Suprapubic skin (tissue), 4 donors: Measurements from ENCODE around the gene SFTPB. TPM values are rescaled to one million over a fixed set of nuclear protein-coding genes. Genes with fewer than 3 reads are reported as not detected.
A peak's percentile ranks its signal among the peaks of the same experiment; 100 is the strongest.

Source experiments
- DNase-seq, 2 donors: peaks; one replicate each; pipeline ENCODE4 v3.0.0-alpha.2; 2019; ENCODE audit warnings: low spot score in 2 of 2
- H3K27ac ChIP-seq: fragments of 200-600 bp; sonication (generic); one replicate; pipeline ENCODE4 v1.5.1; 2019
- H3K27me3 ChIP-seq: fragments of 200-600 bp; sonication (generic); one replicate; pipeline ENCODE4 v1.5.1; 2019
- H3K36me3 ChIP-seq: fragments of 200-600 bp; sonication (generic); one replicate; pipeline ENCODE4 v1.5.1; 2019
- H3K4me1 ChIP-seq: fragments of 200-600 bp; sonication (generic); one replicate; pipeline ENCODE4 v1.5.1; 2019
- H3K4me3 ChIP-seq: fragments of 200-600 bp; sonication (generic); one replicate; pipeline ENCODE4 v1.5.1; 2019; ENCODE audit warnings: mild to moderate bottlenecking
- H3K9me3 ChIP-seq: fragments of 200-600 bp; sonication (generic); one replicate; pipeline ENCODE4 v1.5.1; 2019
- CTCF ChIP-seq, 2 donors: fragments of 200-600 bp in 1 of 2; fragments of 450-650 bp in 1 of 2; sonication (generic) in 1 of 2; IDR thresholded peaks; one replicate each; pipeline ENCODE4 v1.5.1; 2016 to 2019; ENCODE audit warnings: antibody characterized with exemption in 2 of 2, mild to moderate bottlenecking in 1 of 2, moderate library complexity in 1 of 2
- EP300 ChIP-seq: sonication (generic); formaldehyde crosslinking; IDR thresholded peaks from one replicate; pipeline ENCODE4 v1.6.1; 2017; ENCODE audit warnings: antibody characterized with exemption
- POLR2A ChIP-seq, 2 donors: fragments of 450-650 bp; IDR thresholded peaks; one replicate each; pipeline ENCODE4 v1.6.1; 2017; ENCODE audit warnings: antibody characterized with exemption in 2 of 2, mild to moderate bottlenecking in 2 of 2, moderate library complexity in 2 of 2
- POLR2AphosphoS5 ChIP-seq, 3 donors: sonication (generic); formaldehyde crosslinking; IDR thresholded peaks; one replicate each; pipeline ENCODE4 v1.6.1; 2017; ENCODE audit warnings: antibody characterized with exemption in 3 of 3
- WGBS: methylation state at CpG from one replicate; pipeline ENCODE4 v1.1.5; 2018; 5-methylcytosine and 5-hydroxymethylcytosine counted together
- total RNA-seq, 4 donors: library from RNA; depleted of rRNA; stranded (reverse); fragments of >200 nt; gene quantifications; one replicate each; pipeline ENCODE4 v1.1.0, GENCODE V29; 2016

SFTPB gene
- total RNA-seq, 4 donors from 2014 or later, result not detected

- H3K4me1 ChIP-seq, result no peaks in the 10 kb centered on the region
- 88% methylated on average over 2 of the region's 2 CpGs for WGBS
- no peak overlapping the region for H3K4me3 ChIP-seq
- no peaks in the 10 kb centered on the region for H3K9me3 ChIP-seq
- H3K27me3 ChIP-seq, result no peaks in the 10 kb centered on the region
- H3K36me3 ChIP-seq, result peaks cover 100% of the 10 kb centered on the region
- TF ChIP-seq POLR2AphosphoS5 (IDR thresholded peaks at IDR 0.05) (no peak), EP300 (no peak), CTCF (IDR thresholded peaks at IDR 0.05) (no peak), POLR2A (IDR thresholded peaks at IDR 0.05) (no peak)
- H3K27ac ChIP-seq, result no peak overlapping the region
- DNase-seq, result no peak
Observed at GRCh38 chr2:85646166-85646565, 21.8 kb downstream of the SFTPB start.

DNA sequence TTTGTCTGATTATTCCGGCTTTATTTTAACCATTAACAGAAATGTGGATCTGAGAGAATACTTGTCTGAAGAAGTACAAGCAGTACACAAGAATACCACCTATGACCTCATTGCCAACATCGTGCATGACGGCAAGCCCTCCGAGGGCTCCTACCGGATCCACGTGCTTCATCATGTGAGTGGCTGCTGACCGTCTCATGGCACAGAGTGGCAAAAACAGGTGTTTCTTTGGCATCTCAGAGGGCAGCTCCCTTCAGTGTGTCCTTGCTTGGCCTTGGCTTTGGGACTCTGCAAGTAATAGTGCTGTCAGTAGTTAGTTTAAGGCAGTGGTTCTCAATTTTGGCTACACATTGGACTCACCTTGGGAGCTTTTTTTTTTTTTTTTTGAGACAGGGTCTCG, 23.1 kb downstream of the SFTPB start:
- WGBS, result 91% methylated on average over 8 of the region's 8 CpGs
- H3K4me1 ChIP-seq, result no peaks in the 10 kb centered on the region
- H3K9me3 ChIP-seq, result no peaks in the 10 kb centered on the region
- TF ChIP-seq POLR2AphosphoS5 (IDR thresholded peaks at IDR 0.05), result no peak
- H3K27me3 ChIP-seq, result no peaks in the 10 kb centered on the region
- H3K27ac ChIP-seq, result no peak overlapping the region
- H3K4me3 ChIP-seq, result no peak overlapping the region
- peaks cover 99% of the 10 kb centered on the region for H3K36me3 ChIP-seq
- peak in 1 of 2 donors; percentile 28 for DNase-seq

DNA sequence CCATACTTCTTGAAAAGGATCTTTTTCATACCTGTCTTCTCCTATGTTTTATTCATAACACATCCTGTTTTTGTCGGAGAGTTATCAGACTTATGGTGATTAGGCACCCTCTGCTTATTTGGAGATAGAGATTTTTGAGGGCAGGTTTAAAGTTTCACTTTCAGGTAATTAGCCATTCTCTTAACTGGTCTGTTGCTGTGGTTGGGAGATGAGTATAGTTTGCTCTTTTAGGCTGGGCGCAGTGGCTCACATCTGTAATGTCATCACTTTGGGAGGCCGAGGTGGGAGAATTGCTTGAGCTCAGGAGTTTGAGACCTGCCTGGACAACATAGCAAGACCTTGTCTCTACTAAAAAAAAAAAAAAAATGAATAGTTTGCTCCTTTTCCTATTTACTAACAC, 25.3 kb downstream of the SFTPB start:
- Histone ChIP-seq H3K27ac (no peak overlapping the region), H3K9me3 (no peaks in the 10 kb centered on the region), H3K4me3 (no peak overlapping the region), H3K4me1 (peaks cover 1% of the 10 kb centered on the region), H3K27me3 (no peaks in the 10 kb centered on the region), H3K36me3 (peaks cover 99% of the 10 kb centered on the region)
- 90% methylated on average over 3 of the region's 3 CpGs for WGBS
- peak in 1 of 2 donors; percentile 21 for DNase-seq
- no peak for TF ChIP-seq POLR2AphosphoS5 (IDR thresholded peaks at IDR 0.05)
- TF ChIP-seq CTCF (IDR thresholded peaks at IDR 0.05), result no peak
- no peak for TF ChIP-seq EP300

- no peak for DNase-seq
Observed at GRCh38 chr2:85635636-85636035, 32.4 kb downstream of the SFTPB start.

DNA sequence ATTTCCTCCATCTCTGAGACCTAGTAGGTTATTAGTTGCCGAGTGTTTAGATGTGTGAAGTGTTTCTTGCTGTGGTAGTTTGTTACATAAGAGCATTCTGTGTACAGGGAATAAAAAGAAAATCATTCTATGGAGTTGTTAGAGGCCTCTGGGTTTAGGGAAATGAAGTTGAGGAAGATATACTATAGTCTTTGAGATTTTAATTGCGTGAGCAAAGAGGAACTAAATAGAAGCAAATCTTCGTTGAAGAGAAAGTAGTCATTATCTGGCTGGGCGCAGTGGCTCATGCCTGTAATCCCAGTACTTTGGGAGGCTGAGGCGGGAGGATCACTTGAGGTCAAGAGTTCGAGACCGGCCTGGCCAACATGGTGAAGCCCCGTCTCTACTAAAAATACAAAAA, 33.0 kb downstream of the SFTPB start:
- Histone ChIP-seq H3K4me3 (no peak overlapping the region), H3K27me3 (no peaks in the 10 kb centered on the region), H3K36me3 (peaks cover 97% of the 10 kb centered on the region), H3K4me1 (peaks cover 2% of the 10 kb centered on the region), H3K27ac (no peak overlapping the region), H3K9me3 (no peaks in the 10 kb centered on the region)
- 93% methylated on average over 8 of the region's 8 CpGs for WGBS
- DNase-seq, result peak in 1 of 2 donors; percentile 32
- TF ChIP-seq EP300 (no peak), CTCF (IDR thresholded peaks at IDR 0.05) (no peak), POLR2AphosphoS5 (IDR thresholded peaks at IDR 0.05) (no peak), POLR2A (IDR thresholded peaks at IDR 0.05) (no peak)

More at GRCh38 chr2:85635636-85636035, 32.4 kb downstream of the SFTPB start:
- H3K4me3 ChIP-seq, result no peak overlapping the region
- H3K27ac ChIP-seq, result no peak overlapping the region
- WGBS, result 69% methylated on average over 4 of the region's 4 CpGs
- no peaks in the 10 kb centered on the region for H3K9me3 ChIP-seq
- H3K27me3 ChIP-seq, result no peaks in the 10 kb centered on the region
- H3K36me3 ChIP-seq, result peaks cover 96% of the 10 kb centered on the region
- TF ChIP-seq POLR2AphosphoS5 (IDR thresholded peaks at IDR 0.05), result no peak
- no peak for TF ChIP-seq POLR2A (IDR thresholded peaks at IDR 0.05)
- no peak for TF ChIP-seq CTCF (IDR thresholded peaks at IDR 0.05)
- TF ChIP-seq EP300, result no peak
- peaks cover 2% of the 10 kb centered on the region for H3K4me1 ChIP-seq

GRCh38 chr2:85631316-85631715, 36.7 kb downstream of the SFTPB start:
- TF ChIP-seq EP300, result no peak
- TF ChIP-seq POLR2AphosphoS5 (IDR thresholded peaks at IDR 0.05), result no peak
- no peak for TF ChIP-seq POLR2A (IDR thresholded peaks at IDR 0.05)
- TF ChIP-seq CTCF (IDR thresholded peaks at IDR 0.05), result no peak
- Histone ChIP-seq H3K9me3 (no peaks in the 10 kb centered on the region), H3K4me1 (no peaks in the 10 kb centered on the region), H3K36me3 (peaks cover 96% of the 10 kb centered on the region), H3K4me3 (no peak overlapping the region), H3K27me3 (no peaks in the 10 kb centered on the region), H3K27ac (no peak overlapping the region)
- 96% methylated on average over 3 of the region's 3 CpGs for WGBS
- peak in 1 of 2 donors; percentile 32 for DNase-seq
